Raji (cell line): ENCODE results near the gene SH3RF3.

Source experiments
- POLR2A ChIP-seq: IDR thresholded peaks from 2 replicates; pipeline ENCODE4 v1.6.1; 2011; ENCODE audit warnings: low read depth, low read length, control low read depth; ENCODE audit not compliant: insufficient read depth

SH3RF3 gene

DNA sequence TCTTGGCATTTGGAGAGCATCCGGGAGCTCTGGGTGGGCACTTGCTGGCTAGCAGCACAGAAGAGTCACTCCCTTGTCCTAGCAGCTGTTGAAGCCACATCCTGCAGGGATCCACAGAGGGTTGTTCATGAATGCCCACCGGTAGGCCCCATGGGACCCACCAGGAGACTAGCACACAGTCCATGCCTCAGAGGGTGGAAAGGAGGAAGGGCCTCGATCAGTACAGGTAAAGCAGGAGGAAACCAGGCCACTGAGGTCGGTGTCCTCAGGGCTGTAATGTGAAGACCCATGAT is 279.0 kb downstream of the SH3RF3 start:
- no peak for TF ChIP-seq POLR2A

DNA sequence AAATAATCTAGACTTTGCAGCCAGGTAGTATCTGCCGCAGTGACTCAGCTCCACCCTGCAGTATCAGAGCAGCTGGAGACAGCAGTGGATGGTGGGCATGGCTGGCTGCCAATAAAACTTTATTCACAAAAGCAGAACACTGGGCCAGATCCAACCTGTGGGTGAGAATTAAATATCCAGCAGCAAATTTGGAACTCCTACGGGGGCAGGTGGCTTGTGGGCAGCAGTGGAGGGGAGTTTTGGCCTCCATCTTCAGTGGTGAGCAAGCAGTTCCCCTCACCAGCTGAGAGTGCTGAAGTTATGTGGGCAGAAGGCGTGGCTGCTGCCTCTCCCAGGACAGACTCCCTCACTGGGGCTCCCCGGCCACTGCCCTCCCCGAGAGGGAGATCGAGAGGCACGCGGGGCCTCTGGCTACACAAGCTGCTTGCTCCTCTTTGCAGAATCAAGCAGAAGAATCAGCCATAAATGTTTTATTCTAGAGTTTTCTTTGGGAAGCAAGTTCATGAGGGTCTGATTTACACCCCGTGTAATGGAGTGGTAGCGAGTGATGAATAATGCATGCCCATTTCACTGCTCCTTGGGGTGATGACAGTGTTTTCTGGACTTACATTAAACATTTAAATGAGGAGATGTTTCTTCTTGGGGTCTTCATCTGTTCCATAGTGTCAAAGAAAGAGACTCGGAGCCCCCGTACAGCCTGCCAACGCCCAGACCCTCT is 280.5 kb downstream of the SH3RF3 start:
- TF ChIP-seq POLR2A, result no peak

DNA sequence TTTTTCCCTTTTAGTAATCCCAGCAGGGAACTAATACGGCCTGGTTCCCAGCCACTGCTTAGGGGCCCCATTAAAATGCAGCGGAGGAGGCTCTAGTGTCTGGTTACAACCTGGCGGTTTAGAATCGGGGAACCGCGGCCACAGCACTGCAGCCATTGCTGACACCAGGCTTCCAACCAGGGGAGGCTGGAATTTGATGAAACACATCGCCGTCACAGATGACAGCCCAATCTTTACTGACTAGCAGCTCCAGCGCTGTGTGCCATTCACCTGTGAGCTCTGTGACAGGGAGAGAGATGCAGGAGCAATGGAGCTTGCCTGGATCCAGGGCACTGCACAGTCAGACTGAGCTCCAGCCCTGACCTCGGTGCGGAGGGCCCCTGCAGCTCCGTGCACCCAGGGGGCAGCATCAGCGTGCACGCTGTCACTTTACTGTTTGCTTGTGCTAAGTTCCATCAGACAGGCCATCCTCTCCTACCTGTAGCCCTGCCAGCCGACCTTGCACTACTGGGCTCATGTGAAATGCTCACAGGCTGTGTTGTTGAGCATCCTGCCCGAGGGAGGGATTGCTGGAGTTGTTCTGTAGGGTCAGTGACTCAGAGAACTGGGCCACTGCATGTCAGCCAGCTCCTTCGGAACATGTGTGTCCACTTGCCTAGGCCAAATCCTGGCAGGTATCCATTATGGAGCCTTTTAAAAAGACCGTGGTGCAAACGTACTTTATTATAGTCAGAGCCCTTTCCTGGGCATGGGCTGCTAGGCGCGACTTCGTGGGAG is 281.2 kb downstream of the SH3RF3 start:
- TF ChIP-seq POLR2A, result no peak

DNA sequence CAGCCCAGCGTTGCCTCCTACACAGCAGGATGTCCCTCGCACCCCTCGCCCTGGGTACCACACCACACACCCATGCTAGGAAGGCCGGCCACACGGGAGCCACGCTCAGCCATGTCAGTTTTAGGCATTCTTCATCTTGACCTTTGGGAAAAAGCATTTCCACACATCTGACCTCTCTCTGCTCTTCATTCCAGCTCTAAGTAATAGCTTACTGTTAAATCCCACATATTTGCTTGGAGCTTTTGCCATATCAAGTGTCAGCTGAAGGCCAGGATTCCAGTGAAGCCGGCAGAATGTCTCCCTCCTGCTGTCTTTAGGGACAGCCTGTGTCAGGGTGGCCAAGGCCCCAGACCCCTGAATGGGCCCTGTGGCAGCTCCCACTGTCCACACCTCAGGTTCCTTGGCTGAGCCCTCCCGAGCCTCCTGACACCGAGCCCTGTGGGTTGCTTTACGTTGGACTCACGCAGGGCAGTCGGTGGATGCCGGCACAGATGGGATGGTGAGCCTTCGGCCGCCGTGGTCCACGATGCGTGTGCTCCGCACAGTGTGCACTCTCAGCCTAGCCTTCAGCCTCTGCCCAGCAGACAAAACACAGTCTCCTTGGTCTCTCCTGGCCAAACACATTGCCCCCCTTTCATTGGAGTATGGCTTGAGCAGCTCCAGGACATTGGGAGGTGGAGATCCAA is 282.8 kb downstream of the SH3RF3 start:
- no peak for TF ChIP-seq POLR2A

DNA sequence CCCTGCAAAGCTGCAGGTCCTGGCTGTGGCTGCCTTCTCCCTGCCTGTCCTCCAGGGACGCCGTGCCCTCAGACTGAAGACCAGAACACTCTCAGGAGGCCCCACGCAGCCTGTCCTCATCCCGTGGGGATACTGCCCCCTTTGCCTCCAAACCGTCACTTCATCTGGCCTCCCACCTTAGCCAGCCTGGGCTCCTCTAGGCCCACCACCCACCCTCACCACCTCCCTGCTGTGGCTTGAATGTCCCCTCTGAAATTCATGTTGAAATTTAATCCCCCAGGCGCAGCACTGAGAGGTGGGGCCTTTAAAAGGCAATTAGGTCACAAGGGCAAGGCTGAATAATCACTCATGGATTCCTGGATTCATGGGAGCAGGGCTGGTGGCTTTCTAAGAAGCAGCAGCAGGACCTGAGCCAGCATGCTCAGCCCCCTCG is 286.6 kb downstream of the SH3RF3 start:
- TF ChIP-seq POLR2A, result no peak

DNA sequence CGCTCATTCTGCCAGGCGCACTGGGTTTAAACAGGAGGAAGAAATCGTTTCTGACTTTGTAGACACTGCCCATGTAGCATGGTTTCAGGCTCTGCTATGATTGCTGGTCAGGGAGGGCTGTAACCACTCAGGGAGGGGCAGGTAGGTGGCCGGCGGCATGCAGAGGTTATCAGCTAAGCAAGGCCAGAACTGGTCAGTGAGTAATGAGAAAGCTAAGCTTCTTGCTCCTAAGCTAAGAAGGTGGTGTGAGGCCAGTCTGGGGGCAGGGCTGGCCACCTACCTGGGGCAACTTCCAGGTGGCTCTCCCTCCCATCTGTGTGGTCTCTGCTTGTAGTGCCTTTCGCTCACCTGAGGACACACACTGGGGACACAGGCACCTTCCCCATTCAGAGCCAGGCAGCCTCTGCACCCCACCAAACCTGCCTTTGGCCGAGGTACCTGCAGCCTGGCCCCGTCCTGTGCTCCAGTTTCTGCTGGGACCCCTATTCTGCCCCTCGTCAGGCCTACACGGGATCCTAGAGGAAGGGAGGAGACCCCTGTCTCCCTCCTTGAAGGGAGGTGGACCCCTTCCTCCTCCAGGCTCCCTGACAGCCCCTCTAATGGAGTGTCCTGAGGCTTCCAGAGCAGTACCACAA is 288.8 kb downstream of the SH3RF3 start:
- TF ChIP-seq POLR2A, result no peak

DNA sequence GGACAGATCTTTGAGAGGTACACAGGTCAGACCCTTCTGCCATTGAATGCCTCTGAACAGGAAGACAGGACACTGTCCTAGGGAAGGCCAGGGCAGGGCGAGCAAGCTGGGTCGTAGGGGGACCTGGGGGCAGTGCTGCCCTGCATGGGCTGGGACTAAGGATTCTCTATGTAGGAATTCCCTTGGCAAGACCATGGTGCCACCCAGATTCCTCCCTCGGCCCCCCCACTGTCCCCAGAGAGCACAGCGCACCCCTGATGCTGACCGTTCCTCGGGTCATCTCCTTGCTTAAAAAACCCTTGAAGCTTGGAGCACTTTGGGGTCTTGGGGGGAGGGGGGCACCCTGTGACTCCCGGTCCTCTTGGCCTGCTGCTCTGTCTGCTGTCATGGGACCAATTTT is 289.7 kb downstream of the SH3RF3 start:
- TF ChIP-seq POLR2A, result no peak

DNA sequence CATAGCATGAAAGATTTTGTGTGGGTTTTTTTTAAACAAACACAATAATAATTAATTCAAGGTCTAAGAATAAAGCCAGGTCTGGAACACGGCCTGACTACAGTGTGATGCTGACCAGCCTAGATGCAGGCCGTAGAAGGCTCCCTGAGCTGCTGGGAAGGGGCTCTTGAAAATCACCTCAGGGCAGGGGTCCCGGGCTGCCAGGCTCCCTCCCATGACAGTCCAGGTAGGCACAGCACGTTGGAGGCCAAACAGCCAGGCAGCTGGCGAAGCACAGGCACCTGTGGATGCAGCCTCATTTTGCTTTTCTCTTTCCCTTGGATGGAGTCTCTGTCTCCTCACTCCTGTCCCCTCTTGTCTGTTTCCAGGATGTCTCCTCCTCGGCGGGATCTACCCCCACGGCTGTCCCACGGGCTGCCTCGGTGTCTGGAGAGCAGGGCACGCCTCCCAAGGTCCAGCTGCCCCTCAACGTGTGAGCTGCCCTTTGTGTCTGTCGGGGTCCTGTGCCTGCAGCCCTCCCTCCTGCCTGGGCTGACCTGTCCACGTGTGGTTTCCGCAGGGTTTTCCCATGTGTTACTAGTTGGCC is 290.3 kb downstream of the SH3RF3 start:
- no peak for TF ChIP-seq POLR2A

DNA sequence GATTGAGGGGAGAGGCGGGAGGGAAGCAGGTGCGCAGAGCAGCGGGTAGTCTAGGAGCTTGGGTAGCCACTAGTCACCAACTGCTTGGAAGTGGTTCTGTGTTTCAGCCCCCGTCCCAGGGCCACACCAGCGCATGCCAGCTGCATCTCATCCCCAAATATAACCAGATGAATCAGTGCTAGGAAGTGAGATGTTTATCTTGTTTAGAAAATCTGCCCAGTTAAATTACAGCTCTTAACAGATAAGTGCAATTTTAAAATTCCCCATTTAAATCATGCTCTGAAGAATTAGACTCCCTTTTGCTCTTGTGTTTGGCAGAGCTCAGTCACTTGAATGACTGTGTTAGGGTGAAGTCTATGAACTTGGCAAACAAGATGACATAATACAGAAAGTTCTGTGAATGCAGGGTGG is 291.0 kb downstream of the SH3RF3 start:
- no peak for TF ChIP-seq POLR2A

DNA sequence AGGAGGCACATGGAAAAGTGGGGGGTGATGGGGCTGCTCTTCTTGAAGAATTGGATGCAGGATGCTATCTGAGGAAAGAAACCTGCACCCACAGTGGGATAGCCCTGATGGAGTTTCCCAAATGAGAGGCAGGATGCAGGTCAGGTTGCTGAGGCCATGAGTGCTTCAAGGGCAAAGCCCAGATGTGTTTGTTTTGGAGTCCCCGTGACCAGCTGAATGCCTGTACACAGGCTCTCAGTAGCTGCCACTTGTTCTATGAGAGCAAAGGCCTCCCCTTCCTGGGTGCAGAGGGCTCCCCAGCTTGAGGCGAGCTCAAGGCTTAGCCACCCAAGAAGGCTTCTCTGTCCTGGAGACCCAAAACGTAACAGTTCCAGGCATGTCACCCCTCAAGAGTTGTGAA is 292.1 kb downstream of the SH3RF3 start:
- TF ChIP-seq POLR2A, result no peak

DNA sequence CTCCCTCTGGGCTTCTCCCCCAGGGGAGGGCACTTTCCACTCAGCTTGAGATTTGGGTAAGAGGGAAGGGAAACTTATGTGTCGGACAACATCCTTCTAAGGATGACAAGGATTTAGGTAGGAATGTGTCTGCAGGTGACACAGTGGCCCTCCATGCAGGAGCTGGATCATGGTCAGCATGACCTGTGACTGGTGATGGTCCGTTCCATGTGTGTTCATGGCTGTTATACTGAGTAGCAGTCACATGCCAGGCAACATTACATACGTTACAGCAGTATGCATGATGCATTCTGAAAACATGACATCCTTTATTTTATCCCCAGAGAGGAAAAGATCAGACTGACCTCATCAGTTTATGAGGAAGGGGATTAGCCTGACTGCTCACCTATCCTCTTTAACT is 292.6 kb downstream of the SH3RF3 start:
- no peak for TF ChIP-seq POLR2A

DNA sequence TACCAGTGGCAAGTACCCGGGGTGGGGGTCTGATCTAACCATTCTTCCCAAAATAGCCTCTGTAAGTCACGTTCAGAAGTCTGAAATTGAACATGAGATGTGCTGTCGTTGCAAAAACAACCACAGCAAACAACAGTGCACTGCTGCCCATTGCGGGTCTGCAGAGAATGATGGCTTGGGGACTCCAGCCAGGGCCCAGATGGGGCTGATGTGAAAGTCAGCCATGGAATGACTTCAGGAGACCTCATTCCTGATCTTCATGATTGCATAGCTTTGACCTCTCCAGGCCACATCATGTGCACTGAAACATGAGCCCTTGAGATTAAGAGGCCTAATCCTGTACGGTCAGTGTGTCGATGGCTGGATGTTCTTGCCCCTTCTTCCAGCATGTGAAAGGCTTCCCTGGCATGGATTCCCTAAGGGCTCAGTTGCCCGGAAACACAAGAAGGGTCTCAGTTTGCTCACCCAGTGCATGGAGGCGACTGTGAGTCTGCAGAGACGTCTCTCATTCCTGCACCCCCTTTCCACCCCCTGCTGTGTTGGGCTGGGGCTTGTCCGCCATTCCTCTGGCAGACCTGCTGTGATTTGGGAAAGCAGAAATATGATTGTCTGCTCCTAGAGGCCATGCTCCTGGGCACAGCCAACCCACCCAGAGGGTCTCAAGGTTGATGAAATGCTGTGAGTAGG is 293.2 kb downstream of the SH3RF3 start:
- TF ChIP-seq POLR2A, result no peak

DNA sequence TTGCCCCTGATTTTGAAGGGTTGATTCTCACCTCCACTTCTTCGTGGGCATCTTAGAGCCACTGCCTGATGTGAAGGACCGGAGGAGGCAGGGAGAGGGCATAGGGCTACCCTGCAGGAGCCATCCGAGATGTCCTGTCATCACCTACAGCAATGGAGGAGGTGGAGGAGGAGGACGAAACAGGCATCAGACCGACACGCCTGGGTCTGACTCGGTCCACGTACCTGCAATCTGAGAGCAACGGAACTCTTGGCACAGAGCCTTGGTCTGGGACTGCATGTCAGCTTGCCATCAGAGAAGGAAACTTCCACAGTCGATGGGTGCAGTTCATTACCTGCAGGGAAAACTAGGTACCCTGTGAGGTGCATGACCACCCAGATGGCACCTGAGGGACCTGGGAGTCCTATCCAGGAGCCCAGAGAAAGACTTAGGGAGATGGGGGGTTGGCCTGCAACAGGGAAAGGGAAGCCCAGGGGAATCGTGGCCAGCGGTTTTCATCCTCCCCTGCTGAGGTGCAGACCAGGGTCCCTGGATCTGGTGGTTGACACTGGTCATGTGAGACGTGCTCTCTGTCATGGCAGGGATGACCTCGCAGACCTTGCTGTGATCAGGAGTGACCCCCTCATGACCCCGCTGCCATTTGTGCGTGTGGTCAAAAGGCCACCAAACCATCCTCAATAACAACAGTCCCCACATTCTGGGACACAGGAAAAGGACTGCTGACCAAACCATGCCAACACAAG is 293.9 kb downstream of the SH3RF3 start:
- TF ChIP-seq POLR2A, result no peak

DNA sequence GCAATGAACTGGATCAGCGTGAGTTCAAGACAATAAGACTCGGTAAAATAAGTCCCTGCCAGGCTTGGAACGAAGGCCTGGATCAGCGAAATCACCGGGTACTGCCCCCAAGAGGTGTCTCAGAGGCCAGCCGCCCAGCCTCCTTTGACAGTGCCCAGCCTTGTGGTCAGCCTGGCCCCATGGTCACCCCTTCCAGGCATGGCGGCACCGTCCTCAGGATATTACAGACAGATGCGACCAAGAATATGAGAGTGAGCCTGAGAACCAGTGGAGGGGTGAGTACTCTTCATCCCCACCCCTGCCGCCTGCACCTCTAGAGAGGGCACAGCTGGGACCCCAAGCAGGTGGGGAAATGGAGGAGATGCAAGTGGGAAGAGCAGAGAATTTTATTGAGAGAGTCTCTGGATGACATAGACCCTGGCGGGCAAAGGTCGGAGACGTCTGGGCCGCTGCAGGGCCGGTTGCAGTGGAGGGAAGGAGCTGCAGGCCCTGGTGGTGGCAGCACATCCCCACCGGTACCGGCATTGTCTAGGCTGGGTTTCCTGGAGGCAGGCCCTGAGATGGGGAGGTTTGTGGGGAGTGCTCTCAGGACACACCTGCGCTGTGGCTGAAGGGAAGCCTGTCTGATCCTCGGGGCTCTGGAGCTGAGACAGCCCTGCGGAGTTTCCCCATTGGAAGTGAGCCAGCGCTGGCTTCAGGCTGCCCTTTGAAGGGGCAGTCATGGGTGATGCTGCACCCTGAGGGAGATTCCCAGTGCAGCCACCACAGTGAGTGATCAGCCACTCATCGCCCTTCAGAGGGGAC is 294.8 kb downstream of the SH3RF3 start:
- TF ChIP-seq POLR2A, result no peak

DNA sequence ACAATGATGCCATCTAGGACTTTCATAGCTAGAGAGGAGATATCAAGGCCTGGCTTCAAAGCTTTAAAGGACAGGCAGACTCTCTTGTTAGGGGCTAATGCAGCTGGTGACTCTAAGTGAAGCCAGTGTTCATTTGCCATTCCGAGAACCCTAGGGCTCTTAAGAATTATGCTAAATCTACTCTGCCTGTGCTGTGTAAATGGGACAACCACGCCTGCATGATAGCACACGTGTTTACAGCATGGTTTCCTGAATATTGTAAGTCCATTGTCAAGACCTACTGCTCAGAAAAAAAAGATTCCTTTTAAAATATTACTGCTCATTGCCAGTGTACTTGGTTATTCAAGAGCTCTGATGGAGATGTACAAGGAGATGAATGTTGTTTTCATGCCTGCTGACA is 296.4 kb downstream of the SH3RF3 start:
- TF ChIP-seq POLR2A, result no peak
